ENCODE results near the gene GNAI1. TPM values are rescaled to one million over a fixed set of nuclear protein-coding genes. Genes with fewer than 3 reads are reported as not detected.

The GNAI1 gene
- total RNA-seq, 2 donors from 2014 or later, result 9.2 to 11.5 TPM

DNA sequence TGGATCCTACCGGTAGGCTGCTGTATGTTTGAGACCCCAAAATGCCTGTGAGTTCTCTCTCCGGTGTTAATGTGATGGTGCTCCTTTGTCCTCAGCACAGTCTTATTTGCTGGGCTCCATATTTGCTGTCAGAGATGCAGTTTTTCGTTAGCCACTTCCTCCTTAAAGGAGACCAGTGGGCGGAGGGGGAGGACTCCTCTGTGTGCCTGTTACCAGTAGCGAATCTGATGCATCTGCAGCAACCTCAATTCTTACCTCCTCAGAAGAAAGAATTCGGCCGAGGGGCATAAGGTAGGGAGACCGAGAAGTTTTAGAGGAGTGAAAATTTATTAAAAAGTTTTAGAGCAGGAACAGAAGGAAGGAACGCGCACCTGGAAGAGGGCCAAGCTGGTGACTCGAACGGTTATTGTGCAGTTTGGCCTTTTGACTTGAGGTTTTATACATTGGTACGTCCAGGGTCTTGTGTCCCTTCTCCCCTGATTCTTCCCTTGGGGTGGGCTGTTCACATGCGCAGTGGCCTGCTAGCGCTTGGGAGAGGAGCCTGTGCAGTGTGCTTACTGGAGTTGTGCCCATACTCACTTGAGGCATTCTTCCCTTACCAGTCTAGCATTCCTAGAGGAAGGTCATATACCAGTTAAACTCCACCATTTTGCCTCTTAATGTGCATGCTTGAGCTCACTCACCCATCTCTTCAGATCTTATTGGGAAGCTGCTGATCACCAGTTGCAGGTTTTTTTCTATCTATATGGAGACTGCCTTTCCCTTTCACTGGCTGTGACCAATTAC, 49.5 kb downstream of the GNAI1 start:
- DNase-seq (ENCODE audit: low spot score), result no peak
- Histone ChIP-seq H3K27ac (no peak overlapping the region), H3K4me3 (no peak overlapping the region), H3K9me3 (no peaks in the 10 kb centered on the region), H3K4me1 (no peaks in the 10 kb centered on the region), H3K36me3 (no peaks in the 10 kb centered on the region), H3K27me3 (no peaks in the 10 kb centered on the region)
- TF ChIP-seq, protein P1, sequence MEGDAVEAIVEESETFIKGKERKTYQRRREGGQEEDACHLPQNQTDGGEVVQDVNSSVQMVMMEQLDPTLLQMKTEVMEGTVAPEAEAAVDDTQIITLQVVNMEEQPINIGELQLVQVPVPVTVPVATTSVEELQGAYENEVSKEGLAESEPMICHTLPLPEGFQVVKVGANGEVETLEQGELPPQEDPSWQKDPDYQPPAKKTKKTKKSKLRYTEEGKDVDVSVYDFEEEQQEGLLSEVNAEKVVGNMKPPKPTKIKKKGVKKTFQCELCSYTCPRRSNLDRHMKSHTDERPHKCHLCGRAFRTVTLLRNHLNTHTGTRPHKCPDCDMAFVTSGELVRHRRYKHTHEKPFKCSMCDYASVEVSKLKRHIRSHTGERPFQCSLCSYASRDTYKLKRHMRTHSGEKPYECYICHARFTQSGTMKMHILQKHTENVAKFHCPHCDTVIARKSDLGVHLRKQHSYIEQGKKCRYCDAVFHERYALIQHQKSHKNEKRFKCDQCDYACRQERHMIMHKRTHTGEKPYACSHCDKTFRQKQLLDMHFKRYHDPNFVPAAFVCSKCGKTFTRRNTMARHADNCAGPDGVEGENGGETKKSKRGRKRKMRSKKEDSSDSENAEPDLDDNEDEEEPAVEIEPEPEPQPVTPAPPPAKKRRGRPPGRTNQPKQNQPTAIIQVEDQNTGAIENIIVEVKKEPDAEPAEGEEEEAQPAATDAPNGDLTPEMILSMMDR (IDR thresholded peaks at IDR 0.05), result no peak

DNA sequence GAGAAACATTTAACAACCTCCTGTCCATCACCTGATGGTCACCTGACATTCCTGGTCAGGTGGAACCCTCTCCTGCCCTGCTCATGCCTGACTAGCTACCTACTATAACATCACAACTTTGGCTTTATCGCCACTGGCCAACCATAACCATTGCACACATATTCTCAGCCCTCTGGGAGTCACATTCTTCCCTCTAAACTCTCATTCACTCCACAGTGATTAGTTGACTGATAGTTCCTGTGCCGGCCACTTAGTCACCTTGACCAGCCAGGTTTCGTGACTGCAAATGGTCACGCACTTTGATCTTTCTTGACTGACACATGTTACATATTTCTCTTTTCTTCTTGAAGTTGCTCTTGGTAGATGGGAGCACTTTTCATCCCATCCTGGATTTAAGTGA, 50.1 kb downstream of the GNAI1 start:
- no peaks in the 10 kb centered on the region for H3K9me3 ChIP-seq
- no peaks in the 10 kb centered on the region for H3K36me3 ChIP-seq
- no peak overlapping the region for H3K27ac ChIP-seq
- H3K4me1 ChIP-seq, result no peaks in the 10 kb centered on the region
- no peak for DNase-seq (ENCODE audit: low spot score)
- TF ChIP-seq, protein P1 (IDR thresholded peaks at IDR 0.05), result no peak
- H3K4me3 ChIP-seq, result no peak overlapping the region
- no peaks in the 10 kb centered on the region for H3K27me3 ChIP-seq

DNA sequence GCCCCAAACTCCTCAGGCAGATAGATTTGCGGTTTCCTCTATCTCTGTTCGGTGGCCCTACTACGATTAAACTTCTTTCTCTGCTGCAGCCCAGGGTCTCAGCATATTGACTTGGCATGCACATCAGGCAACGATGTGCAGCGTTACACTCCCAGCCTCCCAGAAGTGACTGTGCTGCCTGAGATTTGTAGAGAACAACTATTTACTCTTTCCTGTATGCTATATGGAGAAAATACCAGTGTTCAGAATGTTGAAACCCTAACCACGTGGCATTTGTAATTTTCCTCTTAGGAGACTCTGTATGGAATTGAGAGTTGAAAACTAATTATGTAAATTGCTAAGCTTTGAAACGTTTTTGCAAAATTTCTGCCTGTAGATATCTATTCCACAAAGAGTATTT, 50.9 kb downstream of the GNAI1 start:
- Histone ChIP-seq H3K4me1 (no peaks in the 10 kb centered on the region), H3K36me3 (no peaks in the 10 kb centered on the region), H3K4me3 (no peak overlapping the region), H3K9me3 (no peaks in the 10 kb centered on the region), H3K27me3 (no peaks in the 10 kb centered on the region), H3K27ac (no peak overlapping the region)
- DNase-seq (ENCODE audit: low spot score), result no peak
- TF ChIP-seq, protein P1 (IDR thresholded peaks at IDR 0.05), result no peak

DNA sequence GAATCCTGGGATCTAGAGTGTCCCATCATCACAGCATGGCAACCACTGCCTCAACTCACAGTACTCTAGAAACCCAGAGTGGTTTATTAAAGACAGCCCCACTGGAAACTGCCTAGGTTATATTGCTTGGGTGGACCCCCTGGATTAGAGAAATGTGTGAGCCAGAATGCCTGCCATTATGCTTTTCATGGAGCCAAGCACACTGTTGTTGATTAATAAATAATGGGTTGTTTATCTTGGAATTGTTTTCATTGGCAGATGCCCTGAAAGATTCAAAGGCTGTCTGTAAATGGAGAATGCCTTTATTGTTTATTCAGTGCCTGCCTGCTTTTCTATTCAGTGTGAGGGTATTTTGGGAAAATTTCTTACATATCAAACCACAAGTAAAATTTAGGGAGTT, 52.1 kb downstream of the GNAI1 start:
- Histone ChIP-seq H3K27ac (no peak overlapping the region), H3K27me3 (no peaks in the 10 kb centered on the region), H3K36me3 (no peaks in the 10 kb centered on the region), H3K9me3 (no peaks in the 10 kb centered on the region), H3K4me1 (no peaks in the 10 kb centered on the region), H3K4me3 (no peak overlapping the region)
- no peak for DNase-seq (ENCODE audit: low spot score)
- TF ChIP-seq, protein P1 (IDR thresholded peaks at IDR 0.05), result no peak

DNA sequence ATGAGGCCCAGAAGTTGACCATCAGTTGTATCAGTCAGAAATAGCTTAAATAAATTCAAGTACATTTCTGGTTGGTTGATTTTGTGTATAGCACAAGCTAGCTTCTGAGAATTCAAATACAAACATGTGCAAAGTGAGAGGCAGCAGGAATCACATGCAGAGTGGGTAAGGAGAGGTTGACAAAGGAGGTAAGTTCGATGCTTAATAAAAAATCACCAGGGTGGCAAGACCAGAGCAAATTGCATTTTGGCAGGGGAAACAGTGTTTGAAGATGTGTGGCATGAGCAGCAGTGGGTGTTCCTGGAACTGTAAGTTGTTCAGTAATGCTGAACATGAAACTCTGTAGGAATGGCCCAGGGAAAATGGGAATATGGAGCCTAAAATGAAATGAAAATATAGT, 52.6 kb downstream of the GNAI1 start:
- DNase-seq (ENCODE audit: low spot score), result no peak
- H3K27ac ChIP-seq, result no peak overlapping the region
- H3K36me3 ChIP-seq, result no peaks in the 10 kb centered on the region
- no peaks in the 10 kb centered on the region for H3K9me3 ChIP-seq
- TF ChIP-seq, protein P1 (IDR thresholded peaks at IDR 0.05), result no peak
- no peaks in the 10 kb centered on the region for H3K27me3 ChIP-seq
- no peak overlapping the region for H3K4me3 ChIP-seq
- no peaks in the 10 kb centered on the region for H3K4me1 ChIP-seq

DNA sequence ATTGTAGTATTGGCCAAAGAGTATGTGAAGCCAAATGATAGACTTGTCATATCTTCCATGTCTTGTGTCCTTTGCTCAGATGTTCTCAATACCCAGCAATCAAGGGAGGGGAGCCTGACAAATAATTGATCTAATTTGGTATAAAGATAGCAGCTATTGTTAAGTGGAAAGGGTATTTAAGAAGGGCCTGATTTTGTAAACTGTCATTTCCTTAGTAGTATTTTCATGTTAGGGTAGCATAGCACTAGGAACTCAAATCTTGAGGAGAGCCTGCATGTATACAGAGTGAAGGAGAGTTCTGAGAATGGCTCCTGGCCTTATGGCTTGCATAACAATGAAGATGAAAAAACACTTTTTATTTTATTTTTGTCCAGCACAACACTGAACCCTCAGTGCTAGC, 53.1 kb downstream of the GNAI1 start:
- no peak for DNase-seq (ENCODE audit: low spot score)
- H3K27me3 ChIP-seq, result no peaks in the 10 kb centered on the region
- H3K4me1 ChIP-seq, result no peaks in the 10 kb centered on the region
- TF ChIP-seq, protein P1 (IDR thresholded peaks at IDR 0.05), result no peak
- no peaks in the 10 kb centered on the region for H3K36me3 ChIP-seq
- H3K27ac ChIP-seq, result no peak overlapping the region
- H3K9me3 ChIP-seq, result no peaks in the 10 kb centered on the region
- H3K4me3 ChIP-seq, result no peak overlapping the region

Data from right atrium auricular region (tissue), 2 donors.